ENCODE results near the gene PTGFRN.

The PTGFRN gene

DNA sequence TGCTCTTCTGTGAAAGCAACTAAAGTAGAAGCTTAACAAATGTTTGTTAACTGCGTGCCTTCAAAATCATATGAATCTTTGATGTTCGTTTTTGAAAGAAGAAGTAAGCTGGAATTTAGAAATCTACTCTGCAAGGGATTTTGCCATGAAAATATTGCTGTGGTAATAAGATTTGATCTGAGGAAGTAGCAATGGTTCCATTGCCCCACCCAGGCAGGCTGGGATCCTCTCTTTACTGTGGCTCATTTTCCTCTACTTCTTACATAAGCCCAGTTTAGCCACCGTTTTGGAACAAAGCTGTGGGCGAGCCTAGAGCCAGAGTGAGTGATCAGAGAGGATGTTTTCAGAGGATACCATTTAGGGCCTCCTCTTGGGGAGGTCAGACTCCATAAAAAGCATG lies 20.3 kb upstream of the PTGFRN start:
- no peak for DNase-seq (ENCODE audit: low spot score)

- DNase-seq (ENCODE audit: low spot score), result no peak
Observed at GRCh38 chr1:116891396-116892079, 18.2 kb upstream of the PTGFRN start.

DNA sequence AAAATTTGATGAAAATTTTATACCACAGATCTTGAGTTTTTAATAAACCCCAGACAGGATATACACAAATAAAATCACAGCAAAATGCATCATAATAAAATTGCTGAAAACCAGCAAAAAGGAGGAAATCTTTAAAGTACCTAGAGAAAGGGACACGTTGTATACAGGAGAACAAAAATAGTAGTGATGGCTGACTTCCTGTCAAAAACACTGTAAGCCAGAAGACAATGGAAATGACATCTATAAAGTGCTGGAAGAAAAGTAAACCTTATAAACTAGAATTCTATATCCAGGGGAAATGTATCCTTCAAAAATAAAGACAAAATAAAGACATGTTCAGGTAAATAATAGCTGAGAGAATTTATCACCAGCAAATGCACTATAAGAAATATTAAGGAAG lies 14.6 kb upstream of the PTGFRN start:
- no peak for DNase-seq (ENCODE audit: low spot score)

DNA sequence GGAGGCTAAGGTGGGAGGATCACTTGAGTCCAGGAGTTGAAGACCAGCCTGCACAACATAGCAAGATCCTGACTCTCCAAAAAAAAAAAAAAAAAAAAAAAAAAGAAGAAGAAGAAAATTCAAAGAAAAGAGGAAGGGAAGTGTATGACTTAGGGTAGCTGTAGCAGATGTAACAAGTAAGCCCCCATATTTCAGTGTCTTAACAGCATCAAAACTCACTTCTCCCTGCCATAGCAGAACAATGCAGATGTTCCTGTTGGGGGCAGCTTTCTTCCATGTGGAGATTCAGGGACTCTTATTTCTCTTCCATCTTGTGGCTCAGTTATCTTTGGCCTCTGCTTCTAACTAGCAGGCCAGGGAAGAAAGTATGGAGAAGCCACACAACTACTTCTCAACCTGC lies 10.2 kb upstream of the PTGFRN start:
- DNase-seq (ENCODE audit: low spot score), result no peak

- DNase-seq (ENCODE audit: low spot score), result no peak
Observed at GRCh38 chr1:116900471-116901365, 9.0 kb upstream of the PTGFRN start.

DNA sequence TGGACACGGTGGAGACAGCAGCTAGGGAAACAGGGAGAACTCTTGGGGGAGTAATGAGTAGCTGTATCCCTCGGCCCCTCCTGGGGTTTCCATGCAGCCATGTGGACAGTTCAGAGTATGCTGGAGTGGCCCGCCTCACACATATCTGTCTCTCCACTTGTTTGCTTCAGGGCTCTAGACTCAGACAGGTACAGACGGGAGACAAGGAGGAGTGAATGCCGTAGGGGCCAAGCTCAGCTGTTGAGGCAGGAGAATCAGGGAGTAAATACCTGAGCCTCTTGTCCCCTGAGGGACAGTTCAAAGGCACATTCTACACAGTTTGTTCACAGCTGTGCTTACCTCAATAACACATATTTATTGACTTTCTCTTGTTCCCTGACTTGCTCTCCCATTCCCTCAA lies 7.7 kb upstream of the PTGFRN start:
- DNase-seq (ENCODE audit: low spot score), result no peak

GRCh38 chr1:116902723-116903383 lies 6.9 kb upstream of the PTGFRN start:
- DNase-seq (ENCODE audit: low spot score), result peak; percentile 4

DNA sequence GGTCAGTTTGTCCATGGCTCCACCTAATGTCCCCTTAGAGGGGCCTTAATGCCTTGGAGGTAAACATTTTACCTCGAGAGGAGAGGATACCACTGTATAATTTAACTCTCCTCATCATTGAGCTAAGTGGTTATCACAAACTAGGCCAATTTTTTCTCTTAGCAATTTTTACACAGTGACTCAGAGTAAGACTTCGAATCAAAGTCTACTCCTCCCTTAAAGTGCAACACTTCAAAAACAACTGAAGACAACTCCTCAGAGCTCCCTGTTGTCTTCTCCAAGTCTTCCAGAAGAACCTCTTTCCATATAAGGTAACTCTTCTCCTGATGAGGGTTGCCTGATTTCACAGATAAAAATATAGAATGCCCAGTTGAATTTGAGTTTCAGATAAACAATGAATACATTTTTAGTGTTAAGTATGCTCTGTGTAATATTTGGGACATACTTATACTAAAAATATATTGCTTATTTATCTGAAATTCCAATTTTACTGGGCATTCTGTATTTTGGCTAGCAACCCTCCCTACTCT lies 4.9 kb upstream of the PTGFRN start:
- no peak for DNase-seq (ENCODE audit: low spot score)

GRCh38 chr1:116906812-116907211 lies 2.9 kb upstream of the PTGFRN start:
- DNase-seq (ENCODE audit: low spot score), result no peak

DNA sequence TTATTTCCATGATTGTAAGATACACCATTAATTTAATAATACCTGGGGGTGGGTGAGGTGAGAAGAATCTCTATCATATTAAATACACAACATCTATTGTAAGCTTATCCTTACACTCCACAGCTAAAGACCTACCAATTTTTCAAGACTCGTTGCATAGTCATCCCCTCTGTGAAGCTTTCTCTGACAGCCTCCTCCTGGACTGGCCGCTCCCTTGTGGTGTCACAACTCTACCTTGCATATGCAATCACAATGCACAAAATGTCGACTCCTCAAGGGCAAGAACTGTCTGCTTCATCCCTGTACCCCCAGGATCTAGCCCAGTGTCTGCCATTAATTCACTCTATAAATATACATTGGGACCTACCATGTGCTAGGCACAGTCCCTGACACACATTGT lies 2.4 kb upstream of the PTGFRN start:
- no peak for DNase-seq (ENCODE audit: low spot score)

GRCh38 chr1:116908266-116908665 lies 1.4 kb upstream of the PTGFRN start:
- DNase-seq (ENCODE audit: low spot score), result no peak

- no peak for DNase-seq (ENCODE audit: low spot score)
Observed at GRCh38 chr1:116908820-116909511, 750 bp upstream of the PTGFRN start.

DNA sequence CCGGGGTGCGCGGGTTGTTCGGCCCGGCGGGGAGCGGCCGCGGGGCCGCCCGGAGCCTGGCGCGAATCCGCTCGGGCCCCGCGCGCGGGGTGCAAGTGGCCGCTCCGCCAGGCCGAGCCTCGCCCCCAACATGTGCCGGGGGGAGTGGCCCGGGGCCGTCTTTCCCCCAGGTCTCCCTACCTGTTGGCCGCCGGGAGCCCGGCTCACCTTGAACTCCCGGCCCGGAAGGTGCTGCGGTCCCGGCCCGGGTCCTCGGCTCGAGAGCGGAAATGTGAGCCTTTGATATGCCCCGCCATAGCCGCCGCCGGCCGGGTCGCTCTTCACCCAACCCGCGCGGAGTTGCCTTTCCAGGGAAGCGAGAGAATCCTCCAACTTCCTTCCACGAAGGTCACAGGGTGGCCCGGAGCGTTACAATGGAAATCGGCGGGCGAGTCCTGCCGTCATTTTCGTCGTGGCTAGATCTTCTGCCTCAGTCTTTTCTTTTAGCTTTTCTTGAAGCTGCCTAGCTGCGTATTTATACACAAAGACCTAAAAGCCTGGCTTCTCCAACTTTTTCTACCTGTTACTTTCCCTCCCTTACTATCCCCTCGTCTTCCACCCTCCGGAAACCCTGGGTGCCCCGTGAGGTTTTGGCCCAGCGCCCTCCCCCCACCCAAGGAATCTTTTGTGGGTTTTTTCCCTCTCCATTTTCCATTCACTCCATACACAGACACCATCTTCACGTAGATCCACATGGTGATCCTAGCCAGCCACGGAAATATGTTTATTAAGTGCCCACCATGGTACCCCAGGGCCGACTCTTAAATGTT lies 867 bp downstream of the PTGFRN start:
- no peak for DNase-seq (ENCODE audit: low spot score)

DNA sequence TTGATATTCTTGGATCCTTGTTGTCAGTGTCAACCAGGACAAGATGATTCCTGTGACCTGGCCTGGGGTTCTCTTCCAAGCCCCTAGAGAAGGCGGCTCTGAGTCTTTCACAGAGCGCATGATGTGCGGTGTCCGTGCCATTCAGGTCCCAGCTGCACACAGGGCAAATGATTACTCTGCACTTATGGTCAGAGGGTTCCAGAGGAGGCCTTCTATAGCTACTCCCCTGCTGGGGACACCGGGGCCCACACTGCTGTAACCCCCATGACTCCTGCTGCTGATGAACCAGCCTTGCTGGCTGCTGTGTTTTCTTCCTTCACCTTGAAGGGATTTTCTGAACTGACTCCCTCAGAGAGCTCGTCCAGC lies 1.5 kb downstream of the PTGFRN start:
- DNase-seq (ENCODE audit: low spot score), result no peak

DNA sequence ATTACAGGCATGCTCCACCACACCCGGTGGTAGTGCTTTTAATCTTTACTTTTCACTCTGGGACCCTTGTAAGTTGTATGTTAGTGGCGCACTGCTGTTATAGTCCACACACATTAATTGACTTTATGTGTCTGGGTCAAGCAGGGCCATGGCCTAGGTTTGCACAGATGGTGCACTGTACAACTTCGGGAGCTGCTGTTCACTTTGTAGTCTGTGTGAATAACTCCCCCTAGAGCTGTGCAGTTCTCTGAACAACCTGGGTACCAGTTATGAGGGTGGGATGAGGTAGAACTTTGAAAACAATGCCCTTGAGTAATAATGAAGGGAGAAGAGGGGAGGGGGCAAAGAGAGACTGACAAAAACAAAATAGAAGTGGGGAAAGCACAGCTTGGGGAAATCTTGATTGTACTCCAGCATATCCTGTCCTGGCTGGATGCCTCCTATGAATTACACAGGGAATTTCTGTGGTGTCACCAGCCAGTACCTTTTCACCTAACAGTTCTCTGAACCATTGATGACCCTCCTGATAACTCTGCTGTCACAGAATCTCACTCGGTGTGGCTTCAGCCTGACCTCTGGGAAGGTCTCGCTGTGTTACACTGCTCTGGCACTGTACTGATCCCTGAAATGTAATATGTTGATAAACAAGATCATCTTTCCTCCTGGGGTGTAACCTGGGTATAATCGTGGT lies 2.2 kb downstream of the PTGFRN start:
- DNase-seq (ENCODE audit: low spot score), result no peak

DNA sequence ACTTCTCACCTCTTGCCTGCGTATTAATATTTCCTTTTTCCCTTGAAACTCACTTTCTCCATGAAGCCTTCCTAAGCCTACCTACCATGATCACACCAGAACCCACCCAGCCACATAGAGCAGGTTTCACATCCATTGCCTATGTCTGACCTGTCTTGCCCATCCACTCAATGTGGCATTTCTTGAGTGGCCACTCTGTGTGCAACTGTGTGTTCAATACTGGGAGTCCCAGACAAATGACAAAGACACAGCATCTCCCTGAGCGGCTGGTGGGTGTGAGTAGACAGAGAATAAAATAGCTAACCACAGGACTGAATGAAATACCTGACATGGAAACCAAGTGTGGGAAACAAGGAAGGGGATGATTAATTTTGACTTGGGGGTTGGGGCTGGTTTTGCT lies 3.1 kb downstream of the PTGFRN start:
- DNase-seq (ENCODE audit: low spot score), result no peak

GRCh38 chr1:116913941-116914340 lies 4.2 kb downstream of the PTGFRN start:
- no peak for DNase-seq (ENCODE audit: low spot score)

GRCh38 chr1:116914667-116915066 lies 5.0 kb downstream of the PTGFRN start:
- no peak for DNase-seq (ENCODE audit: low spot score)

DNA sequence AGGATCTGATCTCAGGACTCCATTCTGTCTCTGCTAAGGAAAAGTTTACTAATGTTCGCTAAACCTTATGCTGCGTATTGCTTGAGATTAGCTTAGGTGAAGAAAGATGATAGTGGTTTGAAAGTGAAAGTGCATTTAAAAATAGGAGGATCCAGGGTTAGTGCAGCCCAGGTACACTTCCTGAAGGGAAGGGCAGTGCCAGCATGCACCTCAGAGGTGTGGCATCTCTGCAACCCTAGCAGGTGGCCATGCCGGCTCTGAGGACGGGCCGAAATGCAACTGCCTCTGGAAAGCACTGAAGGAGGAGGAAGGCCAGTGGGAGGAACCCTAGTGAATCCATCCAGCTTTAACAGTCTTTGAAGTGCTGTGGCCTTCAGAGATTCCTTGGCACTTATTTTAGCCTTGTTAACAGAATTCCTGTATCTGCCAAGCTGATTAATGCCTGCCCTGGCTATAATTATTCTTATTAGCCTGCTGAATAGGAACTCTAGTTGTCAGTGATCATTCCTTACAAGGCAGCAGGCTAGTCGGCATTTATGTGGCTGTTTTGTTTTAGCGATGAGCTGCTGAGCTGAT lies 5.5 kb downstream of the PTGFRN start:
- no peak for DNase-seq (ENCODE audit: low spot score)

- no peak for DNase-seq (ENCODE audit: low spot score)
Observed at GRCh38 chr1:116916002-116916401, 6.3 kb downstream of the PTGFRN start.
